ENCODE results near the gene TLCD3B.

DNA sequence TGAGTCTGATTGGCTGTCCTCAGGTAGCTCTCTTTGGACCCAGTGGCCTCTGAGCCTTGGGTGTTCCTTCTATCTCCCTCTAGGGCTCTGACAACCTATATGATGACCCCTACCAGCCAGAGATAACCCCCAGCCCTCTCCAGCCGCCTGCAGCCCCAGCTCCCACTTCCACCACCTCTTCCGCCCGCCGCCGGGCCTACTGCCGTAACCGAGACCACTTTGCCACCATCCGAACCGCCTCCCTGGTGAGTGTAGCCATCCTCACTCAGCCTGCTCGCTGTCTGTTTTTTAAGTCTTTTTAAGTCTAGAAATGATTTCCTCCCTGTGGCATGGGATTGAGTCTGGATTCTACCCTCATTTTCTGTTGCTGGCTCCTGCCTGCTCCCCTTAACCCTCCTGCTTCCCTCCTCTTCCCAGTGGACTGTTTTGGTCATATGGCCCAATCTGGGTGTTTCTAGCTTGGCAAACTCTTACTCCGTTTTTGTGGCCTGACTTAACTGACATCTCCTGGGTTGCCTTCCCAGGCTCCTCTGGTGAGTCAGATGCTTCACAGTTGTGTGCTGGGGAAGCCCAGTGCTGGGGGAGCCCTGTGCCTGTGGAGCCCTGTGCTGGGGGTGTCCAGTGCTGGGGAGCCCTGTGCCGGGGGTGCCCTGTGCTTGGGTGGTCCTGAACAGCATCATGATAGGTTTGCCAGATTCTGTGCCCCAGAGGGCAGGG lies 47.5 kb downstream of the TLCD3B start:
- TF ChIP-seq, protein P1, sequence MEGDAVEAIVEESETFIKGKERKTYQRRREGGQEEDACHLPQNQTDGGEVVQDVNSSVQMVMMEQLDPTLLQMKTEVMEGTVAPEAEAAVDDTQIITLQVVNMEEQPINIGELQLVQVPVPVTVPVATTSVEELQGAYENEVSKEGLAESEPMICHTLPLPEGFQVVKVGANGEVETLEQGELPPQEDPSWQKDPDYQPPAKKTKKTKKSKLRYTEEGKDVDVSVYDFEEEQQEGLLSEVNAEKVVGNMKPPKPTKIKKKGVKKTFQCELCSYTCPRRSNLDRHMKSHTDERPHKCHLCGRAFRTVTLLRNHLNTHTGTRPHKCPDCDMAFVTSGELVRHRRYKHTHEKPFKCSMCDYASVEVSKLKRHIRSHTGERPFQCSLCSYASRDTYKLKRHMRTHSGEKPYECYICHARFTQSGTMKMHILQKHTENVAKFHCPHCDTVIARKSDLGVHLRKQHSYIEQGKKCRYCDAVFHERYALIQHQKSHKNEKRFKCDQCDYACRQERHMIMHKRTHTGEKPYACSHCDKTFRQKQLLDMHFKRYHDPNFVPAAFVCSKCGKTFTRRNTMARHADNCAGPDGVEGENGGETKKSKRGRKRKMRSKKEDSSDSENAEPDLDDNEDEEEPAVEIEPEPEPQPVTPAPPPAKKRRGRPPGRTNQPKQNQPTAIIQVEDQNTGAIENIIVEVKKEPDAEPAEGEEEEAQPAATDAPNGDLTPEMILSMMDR (IDR thresholded peaks at IDR 0.05; ENCODE audit: poor library complexity, severe bottlenecking): no peak
- TF ChIP-seq SMC3 (conservative IDR thresholded peaks at IDR 0.05; ENCODE audit: poor library complexity): no peak
- TF ChIP-seq, protein P2, sequence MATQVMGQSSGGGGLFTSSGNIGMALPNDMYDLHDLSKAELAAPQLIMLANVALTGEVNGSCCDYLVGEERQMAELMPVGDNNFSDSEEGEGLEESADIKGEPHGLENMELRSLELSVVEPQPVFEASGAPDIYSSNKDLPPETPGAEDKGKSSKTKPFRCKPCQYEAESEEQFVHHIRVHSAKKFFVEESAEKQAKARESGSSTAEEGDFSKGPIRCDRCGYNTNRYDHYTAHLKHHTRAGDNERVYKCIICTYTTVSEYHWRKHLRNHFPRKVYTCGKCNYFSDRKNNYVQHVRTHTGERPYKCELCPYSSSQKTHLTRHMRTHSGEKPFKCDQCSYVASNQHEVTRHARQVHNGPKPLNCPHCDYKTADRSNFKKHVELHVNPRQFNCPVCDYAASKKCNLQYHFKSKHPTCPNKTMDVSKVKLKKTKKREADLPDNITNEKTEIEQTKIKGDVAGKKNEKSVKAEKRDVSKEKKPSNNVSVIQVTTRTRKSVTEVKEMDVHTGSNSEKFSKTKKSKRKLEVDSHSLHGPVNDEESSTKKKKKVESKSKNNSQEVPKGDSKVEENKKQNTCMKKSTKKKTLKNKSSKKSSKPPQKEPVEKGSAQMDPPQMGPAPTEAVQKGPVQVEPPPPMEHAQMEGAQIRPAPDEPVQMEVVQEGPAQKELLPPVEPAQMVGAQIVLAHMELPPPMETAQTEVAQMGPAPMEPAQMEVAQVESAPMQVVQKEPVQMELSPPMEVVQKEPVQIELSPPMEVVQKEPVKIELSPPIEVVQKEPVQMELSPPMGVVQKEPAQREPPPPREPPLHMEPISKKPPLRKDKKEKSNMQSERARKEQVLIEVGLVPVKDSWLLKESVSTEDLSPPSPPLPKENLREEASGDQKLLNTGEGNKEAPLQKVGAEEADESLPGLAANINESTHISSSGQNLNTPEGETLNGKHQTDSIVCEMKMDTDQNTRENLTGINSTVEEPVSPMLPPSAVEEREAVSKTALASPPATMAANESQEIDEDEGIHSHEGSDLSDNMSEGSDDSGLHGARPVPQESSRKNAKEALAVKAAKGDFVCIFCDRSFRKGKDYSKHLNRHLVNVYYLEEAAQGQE (IDR thresholded peaks at IDR 0.05; ENCODE audit: borderline replicate concordance): no peak
- TF ChIP-seq MXI1 (conservative IDR thresholded peaks at IDR 0.05; ENCODE audit: poor library complexity, severe bottlenecking): no peak
- no peak for TF ChIP-seq EZH2 (IDR thresholded peaks at IDR 0.05; ENCODE audit: borderline replicate concordance, insufficient read depth, low read length, poor library complexity, severe bottlenecking)
- TF ChIP-seq TAF1 (IDR thresholded peaks at IDR 0.05; ENCODE audit: low read depth): no peak
- TF ChIP-seq EP300 (conservative IDR thresholded peaks at IDR 0.05; ENCODE audit: poor library complexity, severe bottlenecking): no peak
- TF ChIP-seq POLR2AphosphoS5 (IDR thresholded peaks at IDR 0.05): no peak
- TF ChIP-seq RAD21 (conservative IDR thresholded peaks at IDR 0.05): no peak

Data from neural cell (in vitro differentiated cells).